H1 (cell line): ENCODE data around the gene SOX13.

Experiments
- EP300 ChIP-seq, 2 experiments: IDR thresholded peaks; 1 replicate in 1 of 2; 2 replicates in 1 of 2; pipeline ENCODE4 v1.6.1; 2011 to 2012; ENCODE audit warnings: low read depth in 2 of 2, low read length in 2 of 2, mild to moderate bottlenecking in 2 of 2, borderline replicate concordance in 1 of 2, inconsistent platforms in 1 of 2, moderate library complexity in 1 of 2
- EZH2 ChIP-seq: fragments of 200-600 bp; sonication (generic); IDR thresholded peaks from 2 replicates; pipeline ENCODE4 v1.7.1; 2012; ENCODE audit warnings: low read depth, mild to moderate bottlenecking, moderate library complexity, low read length, inconsistent platforms; ENCODE audit not compliant: severe bottlenecking
- KDM5A ChIP-seq: fragments of 200-600 bp; IDR thresholded peaks from 2 replicates; pipeline ENCODE4 v1.7.1; 2012; ENCODE audit warnings: mild to moderate bottlenecking, low read length, inconsistent platforms, mixed read lengths
- POLR2A ChIP-seq, 2 experiments: IDR thresholded peaks; 1 replicate in 1 of 2; 2 replicates in 1 of 2; pipeline ENCODE4 v1.6.1; 2011; ENCODE audit warnings: low read depth in 2 of 2, low read length in 2 of 2, mild to moderate bottlenecking in 2 of 2; ENCODE audit errors: control extremely low read depth in 1 of 2
- POLR2AphosphoS5 ChIP-seq: IDR thresholded peaks from 2 replicates; pipeline ENCODE4 v1.6.1; 2011; ENCODE audit warnings: low read depth, low read length
- SIN3A ChIP-seq, 2 experiments: IDR thresholded peaks in 1 of 2; conservative IDR thresholded peaks in 1 of 2; 2 replicates each; pipeline ENCODE4 v1.6.1; 2011 to 2012; ENCODE audit warnings: low read length in 2 of 2, improper control_type of control experiment in 1 of 2, low read depth in 1 of 2, mild to moderate bottlenecking in 1 of 2
- SP2 ChIP-seq: IDR thresholded peaks from 2 replicates; pipeline ENCODE4 v1.6.1; 2012; ENCODE audit warnings: mild to moderate bottlenecking, low read length, inconsistent platforms
- YY1 ChIP-seq: IDR thresholded peaks from 2 replicates; pipeline ENCODE4 v1.6.1; 2011; ENCODE audit warnings: low read depth, mild to moderate bottlenecking, low read length
- ZNF274 ChIP-seq: IDR thresholded peaks from 2 replicates; pipeline ENCODE4 v1.7.0; 2012; ENCODE audit warnings: low read length, borderline replicate concordance; ENCODE audit errors: extremely low read depth
- TF ChIP-seq, protein P1 (sequence below), 3 experiments: IDR thresholded peaks; 1 replicate in 2 of 3; 2 replicates in 1 of 3; pipeline versions ENCODE4 v1.5.1 to v1.6.1; 2011; ENCODE audit warnings: low read length in 3 of 3, mild to moderate bottlenecking in 3 of 3, inconsistent platforms in 2 of 3, low read depth in 1 of 3, moderate library complexity in 1 of 3; ENCODE audit not compliant: insufficient read depth in 1 of 3; ENCODE audit errors: control extremely low read depth in 1 of 3

DNA sequence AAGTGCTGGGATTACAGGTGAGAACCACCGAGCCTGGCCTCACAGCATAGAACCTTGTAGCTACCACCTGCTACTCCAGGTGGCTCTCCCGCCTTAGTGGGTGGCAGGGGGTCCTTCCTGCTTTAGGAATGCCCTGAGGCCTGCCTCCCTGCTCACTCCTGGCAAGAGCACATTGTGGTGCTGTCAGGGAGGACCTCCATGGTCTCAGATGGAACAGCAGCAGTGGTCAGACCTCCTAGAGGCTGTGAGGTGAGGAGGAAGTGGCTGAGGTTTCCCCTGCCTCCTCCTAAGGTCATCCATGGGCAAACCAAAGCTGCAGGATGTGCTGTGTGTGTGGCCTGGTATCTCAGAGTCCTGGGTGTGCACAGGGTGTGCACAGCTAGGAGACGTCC lies 6.7 kb downstream of the SOX13 start:
- TF ChIP-seq, protein P1, sequence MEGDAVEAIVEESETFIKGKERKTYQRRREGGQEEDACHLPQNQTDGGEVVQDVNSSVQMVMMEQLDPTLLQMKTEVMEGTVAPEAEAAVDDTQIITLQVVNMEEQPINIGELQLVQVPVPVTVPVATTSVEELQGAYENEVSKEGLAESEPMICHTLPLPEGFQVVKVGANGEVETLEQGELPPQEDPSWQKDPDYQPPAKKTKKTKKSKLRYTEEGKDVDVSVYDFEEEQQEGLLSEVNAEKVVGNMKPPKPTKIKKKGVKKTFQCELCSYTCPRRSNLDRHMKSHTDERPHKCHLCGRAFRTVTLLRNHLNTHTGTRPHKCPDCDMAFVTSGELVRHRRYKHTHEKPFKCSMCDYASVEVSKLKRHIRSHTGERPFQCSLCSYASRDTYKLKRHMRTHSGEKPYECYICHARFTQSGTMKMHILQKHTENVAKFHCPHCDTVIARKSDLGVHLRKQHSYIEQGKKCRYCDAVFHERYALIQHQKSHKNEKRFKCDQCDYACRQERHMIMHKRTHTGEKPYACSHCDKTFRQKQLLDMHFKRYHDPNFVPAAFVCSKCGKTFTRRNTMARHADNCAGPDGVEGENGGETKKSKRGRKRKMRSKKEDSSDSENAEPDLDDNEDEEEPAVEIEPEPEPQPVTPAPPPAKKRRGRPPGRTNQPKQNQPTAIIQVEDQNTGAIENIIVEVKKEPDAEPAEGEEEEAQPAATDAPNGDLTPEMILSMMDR (IDR thresholded peaks at IDR 0.05; ENCODE audit: control extremely low read depth in 1 of 3, insufficient read depth in 1 of 3, low read depth in 1 of 3, low read length in 3 of 3) = no peak
- TF ChIP-seq EZH2 (no peak), POLR2A (IDR thresholded peaks at IDR 0.05; ENCODE audit: control extremely low read depth in 1 of 2, low read depth in 2 of 2, low read length in 2 of 2) (no peak), ZNF274 (no peak), EP300 (IDR thresholded peaks at IDR 0.05; ENCODE audit: borderline replicate concordance in 1 of 2, low read depth in 2 of 2, low read length in 2 of 2) (no peak), YY1 (no peak), SIN3A (conservative IDR thresholded peaks at IDR 0.05 in 1 of 2, IDR thresholded peaks at IDR 0.05 in 1 of 2; ENCODE audit: low read depth in 1 of 2, low read length in 2 of 2) (no peak), KDM5A (no peak), POLR2AphosphoS5 (no peak; the same call in 1 of the 2 replicates), SP2 (no peak)
